ENCODE results near the gene EHBP1L1.

The EHBP1L1 gene

GRCh38 chr11:65547446-65548125, 28.3 kb upstream of the EHBP1L1 start:
- no peak for DNase-seq

DNA sequence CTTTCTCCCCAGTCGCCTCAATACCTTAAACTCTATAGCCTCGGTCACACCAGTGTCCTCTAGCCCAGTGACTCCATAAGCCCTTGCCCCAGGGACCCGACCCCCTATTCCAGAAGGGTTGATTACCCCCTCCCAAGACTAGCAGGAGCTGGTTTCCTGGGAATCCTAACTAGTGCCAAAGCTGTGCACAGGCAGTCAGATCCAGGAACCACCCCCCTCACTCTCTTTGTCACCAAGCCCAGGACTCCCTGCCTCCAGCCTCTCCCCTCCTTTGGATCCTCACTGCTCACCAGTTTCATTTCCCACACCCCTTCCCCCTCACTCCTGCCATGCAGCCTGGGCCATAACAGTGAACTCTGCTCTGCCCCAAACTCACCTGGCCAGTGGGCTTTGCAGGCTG, 27.5 kb upstream of the EHBP1L1 start:
- no peak for DNase-seq

GRCh38 chr11:65549096-65549495, 26.8 kb upstream of the EHBP1L1 start:
- no peak for DNase-seq

- no peak for DNase-seq
These were observed 24.1 kb upstream of the EHBP1L1 start for GRCh38 chr11:65551572-65552387.

GRCh38 chr11:65552388-65552951, 23.4 kb upstream of the EHBP1L1 start:
- no peak for DNase-seq

DNA sequence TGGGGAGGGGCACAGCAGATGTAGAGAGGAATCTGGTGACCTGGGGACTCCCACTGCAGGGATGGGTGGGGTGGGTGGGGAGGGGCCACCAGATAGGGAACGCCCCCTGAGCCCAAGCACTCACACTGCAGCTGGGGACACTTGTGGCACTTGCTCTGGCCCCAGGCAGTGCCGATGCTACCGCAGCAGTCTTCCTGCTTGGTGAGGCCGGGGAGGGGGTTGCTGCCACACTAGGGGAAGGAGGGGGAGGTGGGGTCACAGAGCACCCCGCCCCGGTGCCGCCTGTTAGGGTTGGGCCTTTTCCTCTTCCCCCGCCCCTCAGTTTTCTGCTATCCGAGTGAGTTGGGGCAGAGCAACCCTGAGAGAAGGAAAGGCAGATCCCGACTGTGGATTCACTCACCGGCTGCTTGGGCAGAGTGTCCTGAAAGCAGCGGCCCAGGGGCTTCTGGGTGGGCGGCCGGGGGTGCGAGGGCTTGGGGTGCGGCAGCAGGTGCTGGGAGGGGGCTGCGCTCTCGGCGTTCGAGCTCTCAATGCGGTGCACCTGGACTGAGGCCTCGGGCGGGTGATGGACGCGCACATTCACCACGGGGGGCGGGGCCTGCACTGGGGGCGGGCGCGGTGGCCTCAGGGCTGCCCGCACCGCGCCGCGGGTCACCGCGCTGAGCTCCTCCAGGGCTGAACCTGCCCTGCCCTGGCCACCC, 22.4 kb upstream of the EHBP1L1 start:
- DNase-seq, result no peak

DNA sequence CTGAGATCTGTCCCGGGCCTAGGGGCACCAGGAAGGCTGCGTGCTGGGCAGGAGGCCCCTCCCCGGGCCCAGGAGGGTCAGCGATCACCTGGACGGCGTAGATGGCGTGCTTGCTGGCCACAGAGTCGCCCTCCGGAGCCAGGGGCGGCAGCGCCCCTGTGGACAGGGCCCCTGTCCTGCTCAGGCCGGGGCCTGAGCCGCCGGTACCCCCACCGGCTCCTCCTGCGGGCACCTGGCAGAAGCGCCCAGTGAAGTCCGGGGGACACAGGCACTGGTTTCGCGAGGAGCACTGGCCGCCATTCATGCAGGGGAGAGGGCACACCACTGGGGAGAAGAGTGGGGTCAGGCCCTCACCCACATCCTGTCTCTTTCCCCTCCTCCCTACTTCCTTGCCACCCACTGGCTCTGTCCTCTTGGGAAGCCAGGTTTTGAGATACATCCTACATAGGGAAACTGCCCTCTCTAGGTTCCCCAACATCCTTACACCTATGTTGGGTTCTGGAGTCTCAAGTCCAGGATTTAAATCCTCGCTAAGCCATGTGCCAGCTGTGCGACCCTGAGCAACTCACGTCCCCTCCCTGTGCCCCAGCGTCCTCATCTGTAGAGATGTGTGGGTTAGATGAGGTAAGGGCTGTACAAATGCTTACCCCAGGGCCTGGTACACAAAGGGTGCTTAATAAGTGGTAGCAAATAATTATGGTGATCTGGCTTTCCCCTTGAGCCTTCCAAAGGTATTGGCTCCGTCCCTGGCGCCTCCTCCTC, 21.6 kb upstream of the EHBP1L1 start:
- no peak for DNase-seq

DNA sequence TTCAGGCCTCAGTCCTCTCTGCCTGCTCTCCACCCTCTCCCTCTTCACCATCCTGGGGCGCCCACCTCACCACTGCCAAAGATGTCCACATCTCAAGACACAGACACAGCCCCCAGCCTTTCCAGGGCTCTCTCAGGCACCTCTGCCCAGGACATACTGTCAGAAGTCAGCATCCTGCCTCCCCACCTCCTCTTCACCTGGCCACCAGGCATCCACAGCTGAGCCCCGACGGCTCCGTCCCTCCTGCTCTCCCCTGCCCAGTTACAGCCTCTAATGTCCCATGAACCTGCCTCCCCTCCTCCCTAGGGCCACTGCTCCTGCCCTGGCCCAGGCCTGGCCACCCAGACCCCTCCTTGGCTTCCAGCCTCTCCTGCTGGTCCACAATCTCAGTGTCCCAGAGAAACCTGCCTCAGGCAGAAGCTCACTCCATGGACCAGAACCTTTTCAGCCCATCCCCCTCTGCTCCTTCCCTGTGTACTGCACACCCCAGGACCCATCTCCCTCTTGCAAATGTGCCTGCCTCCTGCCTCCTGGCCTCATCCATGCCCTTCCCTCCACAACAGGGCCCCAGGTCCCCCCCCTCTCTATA, 20.9 kb upstream of the EHBP1L1 start:
- no peak for DNase-seq

GRCh38 chr11:65555693-65556231, 20.1 kb upstream of the EHBP1L1 start:
- no peak for DNase-seq

GRCh38 chr11:65556470-65557279, 19.2 kb upstream of the EHBP1L1 start:
- DNase-seq, result no peak

GRCh38 chr11:65557280-65558001, 18.4 kb upstream of the EHBP1L1 start:
- DNase-seq, result no peak

DNA sequence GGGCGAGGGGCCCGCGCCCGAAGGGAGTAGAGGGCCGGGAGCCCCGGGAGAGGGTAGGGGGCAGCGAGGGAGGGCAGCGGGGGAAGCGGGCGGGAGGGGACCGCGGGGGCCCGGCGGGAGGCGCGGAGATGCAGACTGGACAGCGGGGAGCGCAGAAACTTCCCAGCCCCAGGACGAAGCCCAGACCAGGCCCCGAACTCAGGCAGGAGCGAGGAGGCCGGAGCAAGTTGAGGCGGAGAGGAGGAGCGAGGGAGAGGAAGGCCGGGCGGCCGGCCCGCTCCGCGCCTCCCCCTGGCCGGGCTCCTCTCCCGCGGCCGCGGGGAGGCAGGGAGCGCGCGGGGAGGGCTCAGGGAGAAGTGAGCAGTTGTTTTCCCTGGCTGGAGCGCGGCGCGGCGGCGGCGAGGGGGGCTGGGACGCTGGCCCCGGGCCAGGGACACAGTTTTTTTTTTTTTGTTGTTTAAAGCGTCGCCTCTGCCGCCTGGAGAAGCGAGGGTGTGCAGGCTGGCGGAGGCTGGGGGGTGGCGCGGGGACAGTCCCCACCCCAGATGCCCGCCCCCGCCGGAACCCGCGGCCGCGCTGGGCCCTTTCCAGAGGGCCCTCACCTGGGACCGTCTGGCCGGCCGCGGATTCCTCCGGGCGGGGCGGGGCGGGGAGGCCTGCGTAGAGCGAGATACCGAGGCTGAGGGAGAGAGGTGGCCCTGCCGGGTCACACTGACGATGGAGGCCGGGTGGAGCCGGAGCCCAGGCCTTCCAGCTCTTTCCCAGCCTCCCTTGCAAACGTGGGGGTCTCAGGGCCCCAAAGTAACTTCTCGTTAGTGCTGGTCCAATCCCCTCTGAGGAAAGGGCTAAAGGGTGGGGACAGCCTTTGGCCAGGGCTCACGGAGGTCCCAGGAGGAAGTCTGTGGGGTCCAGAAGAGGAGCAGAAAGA, 17.6 kb upstream of the EHBP1L1 start, which contains the start of gene LTBP3:
Gene LTBP3, minus strand, starts transcription at position 358 of the 928 bp plus-strand sequence. CDS start 400 bp downstream, outside the sequence.
- DNase-seq, result no peak

DNA sequence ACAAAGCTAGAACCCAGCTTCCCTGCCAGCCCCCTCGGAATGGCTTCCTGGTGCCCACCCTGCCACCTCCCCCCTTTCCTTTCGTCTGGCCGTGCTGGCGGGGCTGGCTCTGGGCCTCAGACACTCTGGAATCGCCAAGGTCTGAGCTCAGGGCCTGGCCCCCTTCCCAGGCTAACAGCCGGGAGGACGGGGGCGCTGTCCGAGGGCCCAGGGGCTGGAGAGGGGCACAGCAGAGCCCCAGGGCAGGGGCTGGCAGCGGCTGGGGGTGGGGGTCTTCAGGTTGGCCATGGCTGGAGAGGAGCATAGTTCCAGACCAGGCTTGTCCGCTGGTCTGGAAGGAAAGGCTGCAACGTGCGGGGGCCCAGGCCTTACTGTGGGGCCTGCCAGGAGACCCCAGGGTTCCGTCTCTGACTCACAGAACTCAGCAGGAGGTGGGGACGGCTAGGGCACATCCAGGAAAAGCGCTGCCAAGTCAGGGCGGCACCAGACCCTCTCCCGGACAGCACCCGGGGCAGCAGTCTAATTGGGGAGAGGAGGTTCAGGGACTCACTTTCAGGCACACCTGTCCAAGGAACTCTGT, 16.8 kb upstream of the EHBP1L1 start:
- DNase-seq, result no peak

DNA sequence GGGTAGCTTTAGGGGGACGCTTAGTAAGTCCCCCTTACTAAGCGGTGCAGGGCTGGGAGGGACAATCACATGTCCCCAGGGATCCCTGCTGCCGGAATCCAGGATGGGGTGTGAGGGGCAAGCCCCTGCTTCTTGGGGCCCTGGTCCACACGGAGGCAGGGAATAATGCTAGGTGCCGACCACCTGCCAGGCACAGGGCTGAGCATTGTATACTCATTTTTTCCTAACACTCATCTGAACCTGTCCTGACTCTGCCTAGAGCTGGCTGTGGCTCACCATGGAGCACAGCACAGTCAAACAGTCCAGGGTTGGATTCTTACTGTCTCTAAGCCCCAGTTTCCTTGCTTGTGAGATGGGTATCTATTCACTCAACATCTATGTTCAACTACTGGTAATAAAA, 16.3 kb upstream of the EHBP1L1 start:
- no peak for DNase-seq

- DNase-seq, result no peak
These were observed 15.8 kb upstream of the EHBP1L1 start for GRCh38 chr11:65559951-65560537.

DNA sequence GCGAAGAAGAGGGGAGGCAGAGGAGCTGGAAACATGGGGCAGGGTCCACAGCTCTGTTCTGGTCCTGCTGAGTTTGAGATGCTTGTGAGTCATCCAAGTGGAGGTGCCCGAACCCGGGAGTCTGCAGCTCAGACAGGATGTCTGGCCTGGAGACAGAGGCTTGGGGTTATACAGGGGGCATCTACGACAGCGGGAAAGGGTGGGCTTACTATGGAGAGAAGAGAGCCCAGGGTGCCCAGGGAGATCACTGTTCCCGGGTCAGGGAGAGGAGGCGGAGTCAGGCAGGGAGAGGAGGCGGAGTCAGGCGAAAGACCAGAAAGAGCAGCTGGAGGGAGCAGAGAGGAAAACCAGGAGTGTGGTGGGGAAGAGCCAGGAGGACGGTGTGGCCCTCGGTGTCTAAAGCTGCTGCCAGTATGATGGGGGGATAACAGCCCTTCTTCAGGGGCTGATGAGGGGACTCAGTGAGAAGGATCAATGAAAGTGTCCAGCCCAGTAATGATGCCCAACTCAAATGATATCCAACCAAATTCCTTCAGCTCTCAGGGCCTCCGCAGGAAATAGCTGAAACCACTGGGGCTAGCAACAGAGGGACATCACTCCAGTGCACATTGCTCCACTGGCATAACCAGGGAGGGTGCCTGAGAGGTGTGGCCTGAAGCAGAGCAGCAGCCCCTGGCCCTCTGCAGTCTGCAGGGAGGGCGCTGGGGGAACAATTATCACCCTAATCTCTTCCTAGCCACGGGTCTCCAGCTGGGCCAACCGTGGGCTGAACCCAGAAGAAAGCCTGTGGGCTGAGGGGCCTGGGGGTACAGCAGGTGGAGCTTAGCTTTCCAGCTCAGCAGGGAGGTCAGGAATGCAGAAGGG, 15.1 kb upstream of the EHBP1L1 start:
- DNase-seq, result no peak

GRCh38 chr11:65562020-65562419, 13.8 kb upstream of the EHBP1L1 start:
- no peak for DNase-seq
